ENCODE data around the gene KRI1. TPM values are rescaled to one million over a fixed set of nuclear protein-coding genes. Genes with fewer than 3 reads are reported as not detected.

Gene KRI1
- total and polyA plus RNA-seq, 2 donors (not counting 3 experiments of a cell fraction or from before 2014, with no cell fraction given): 6.7 to 25.7 TPM

DNA sequence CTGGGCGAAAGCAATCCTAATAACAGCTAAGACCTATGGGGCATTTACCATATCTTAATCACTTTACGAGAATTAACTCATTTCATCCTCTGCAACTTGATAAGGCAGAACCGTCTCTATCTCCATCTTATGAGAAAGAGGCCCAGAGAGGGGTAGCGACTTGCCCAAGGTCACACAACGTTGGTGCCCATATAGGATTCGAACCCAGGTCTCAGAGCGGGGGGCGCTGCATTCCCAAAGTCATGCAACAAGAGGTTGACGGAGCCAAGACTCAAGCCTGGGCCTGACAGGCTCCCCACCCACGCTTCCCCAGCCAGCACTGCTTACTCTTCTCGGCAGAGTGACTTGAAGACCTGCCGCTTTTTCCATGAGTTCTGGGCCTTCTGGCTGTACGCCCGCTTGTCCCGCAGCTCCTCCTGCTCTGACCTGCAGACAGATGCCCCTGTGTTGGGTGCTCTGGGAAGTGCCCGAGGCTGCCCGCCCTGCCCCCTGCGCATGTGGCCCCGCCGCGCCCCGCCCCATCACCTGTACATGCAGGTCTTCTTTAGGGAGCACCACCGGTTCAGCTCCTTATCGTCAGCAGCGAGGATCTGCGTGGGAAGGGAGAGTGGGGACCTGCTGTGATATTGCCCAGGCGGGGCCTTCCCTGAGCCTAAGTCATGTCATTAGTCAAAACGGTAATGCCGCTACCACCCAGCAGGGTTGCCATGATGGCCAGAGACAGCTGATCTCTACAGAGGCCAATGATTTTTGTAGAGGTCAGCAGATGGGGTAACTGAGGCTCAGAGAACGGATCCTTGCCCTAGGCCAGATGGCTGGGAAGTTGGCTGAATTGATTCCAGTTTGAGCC lies 10.8 kb downstream of the KRI1 start:
- no TSS peak for BruUV-seq (replicated peaks)
- TF ChIP-seq JUN (IDR thresholded peaks at IDR 0.05; ENCODE audit: borderline replicate concordance, insufficient read depth, insufficient read length, low read depth) (no peak), FOS (IDR thresholded peaks at IDR 0.05; ENCODE audit: borderline replicate concordance, insufficient read depth, low read length) (no peak), POLR2AphosphoS5 (IDR thresholded peaks at IDR 0.05; ENCODE audit: insufficient read depth, low read depth, low read length) (no peak), EZH2 (IDR thresholded peaks at IDR 0.05; ENCODE audit: borderline replicate concordance, low read depth, low read length, severe bottlenecking) (no peak), MYC (IDR thresholded peaks at IDR 0.05; ENCODE audit: low read depth, low read length) (no peak), POLR2A (IDR thresholded peaks at IDR 0.05; ENCODE audit: low read depth, low read length) (no peak)
- TF ChIP-seq, protein P1, sequence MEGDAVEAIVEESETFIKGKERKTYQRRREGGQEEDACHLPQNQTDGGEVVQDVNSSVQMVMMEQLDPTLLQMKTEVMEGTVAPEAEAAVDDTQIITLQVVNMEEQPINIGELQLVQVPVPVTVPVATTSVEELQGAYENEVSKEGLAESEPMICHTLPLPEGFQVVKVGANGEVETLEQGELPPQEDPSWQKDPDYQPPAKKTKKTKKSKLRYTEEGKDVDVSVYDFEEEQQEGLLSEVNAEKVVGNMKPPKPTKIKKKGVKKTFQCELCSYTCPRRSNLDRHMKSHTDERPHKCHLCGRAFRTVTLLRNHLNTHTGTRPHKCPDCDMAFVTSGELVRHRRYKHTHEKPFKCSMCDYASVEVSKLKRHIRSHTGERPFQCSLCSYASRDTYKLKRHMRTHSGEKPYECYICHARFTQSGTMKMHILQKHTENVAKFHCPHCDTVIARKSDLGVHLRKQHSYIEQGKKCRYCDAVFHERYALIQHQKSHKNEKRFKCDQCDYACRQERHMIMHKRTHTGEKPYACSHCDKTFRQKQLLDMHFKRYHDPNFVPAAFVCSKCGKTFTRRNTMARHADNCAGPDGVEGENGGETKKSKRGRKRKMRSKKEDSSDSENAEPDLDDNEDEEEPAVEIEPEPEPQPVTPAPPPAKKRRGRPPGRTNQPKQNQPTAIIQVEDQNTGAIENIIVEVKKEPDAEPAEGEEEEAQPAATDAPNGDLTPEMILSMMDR (IDR thresholded peaks at IDR 0.05; ENCODE audit: extremely low read depth in 1 of 2, insufficient read depth in 1 of 2, low read depth in 1 of 2, low read length in 2 of 2): no peak
- Histone ChIP-seq H3K9ac (replicated peaks; ENCODE audit: extremely low read depth, insufficient read depth, low read length) (no peak overlapping the region), H3K27ac (ENCODE audit: insufficient read depth, low read depth, low read length) (no peak overlapping the region), H3K36me3 (ENCODE audit: control insufficient read depth in 2 of 2, extremely low read depth in 1 of 2, insufficient read depth in 2 of 2, low read length in 2 of 2) (peaks cover 7 to 44% of the 10 kb centered on the region in 2 experiments), H3K4me3 (replicated peaks in 1 of 3; ENCODE audit: insufficient read depth in 1 of 3, low read depth in 1 of 3, low read length in 3 of 3) (no peak overlapping the region), H3K79me2 (ENCODE audit: control insufficient read depth, insufficient read depth, low read length) (no peaks in the 10 kb centered on the region), H3K9me1 (replicated peaks; ENCODE audit: control insufficient read depth, extremely low read depth, insufficient read depth, low read length) (no peaks in the 10 kb centered on the region), H3K4me1 (ENCODE audit: control insufficient read depth, extremely low read depth, insufficient read depth, low read length) (no peaks in the 10 kb centered on the region), H3K9me3 (replicated peaks; ENCODE audit: control insufficient read depth, insufficient read depth, low read length) (no peaks in the 10 kb centered on the region), H2AFZ (ENCODE audit: low read depth, low read length) (no peak overlapping the region), H3K27me3 (ENCODE audit: control insufficient read depth in 2 of 2, insufficient read depth in 2 of 2, low read length in 2 of 2) (no peaks in the 10 kb centered on the region), H4K20me1 (replicated peaks; ENCODE audit: control insufficient read depth, extremely low read depth, insufficient read depth, low read length) (no peaks in the 10 kb centered on the region), H3K4me2 (ENCODE audit: insufficient read depth, low read length) (no peak overlapping the region)
- ChIA-PET POLR2A (no interaction called here), CTCF (interaction anchor here (0.8 to 1.4 kb wide), 5 partner anchors 11 to 145 kb away, joined by 3 to 6 read pairs (median 4); partner anchors contain the start of gene KRI1)
- no peak for DNase-seq (ENCODE audit: low read depth, low spot score)
- intact Hi-C loops (cut with micrococcal nuclease): no loop called here
- dilution Hi-C loops (cut with MboI; ENCODE audit: extremely low pct_ligation_motif_present, low sequenced_read_pairs): no loop called here
- no peak for FAIRE-seq
